ENCODE data around the gene ZNF146.
"Not testable (repeated sequence)": the region's sequence is repeated elsewhere in the genome, so short reads cannot be mapped to it uniquely, and the experiment has no call there.

ZNF146 gene

GRCh38 chr19:36214386-36215275 lies at the start of gene ZNF146, which contains the start of gene ZNF565:
Gene ZNF146, plus strand, starts transcription at chr19:36215106. Its CDS starts 21,335 bp downstream, at chr19:36236441.
Gene ZNF565, minus strand, starts transcription at chr19:36214665. Its CDS starts 12,680 bp downstream, at chr19:36201985.
- DNase-seq (ENCODE audit: low read depth in 2 of 3, low spot score in 1 of 3), result peak; percentile 93 to 97 (median 95)

- DNase-seq (ENCODE audit: low read depth in 2 of 3, low spot score in 1 of 3), result no peak
Observed at GRCh38 chr19:36169084-36169760, 45.7 kb upstream of the ZNF146 start.

GRCh38 chr19:36172852-36173251 lies 42.1 kb upstream of the ZNF146 start:
- no peak for DNase-seq (ENCODE audit: low read depth in 2 of 3, low spot score in 1 of 3)

GRCh38 chr19:36173846-36174245 lies 41.1 kb upstream of the ZNF146 start:
- DNase-seq (ENCODE audit: low read depth in 2 of 3, low spot score in 1 of 3), result not testable (repeated sequence)

- DNase-seq (ENCODE audit: low read depth in 2 of 3, low spot score in 1 of 3), result not testable (repeated sequence)
Observed at GRCh38 chr19:36179077-36179476, 35.8 kb upstream of the ZNF146 start.

- DNase-seq (ENCODE audit: low read depth in 2 of 3, low spot score in 1 of 3), result no peak
Observed at GRCh38 chr19:36182612-36183244, 32.2 kb upstream of the ZNF146 start.

- no peak for DNase-seq (ENCODE audit: low read depth in 2 of 3, low spot score in 1 of 3)
Observed at GRCh38 chr19:36183245-36183628, 31.7 kb upstream of the ZNF146 start.

GRCh38 chr19:36186722-36187121 lies 28.2 kb upstream of the ZNF146 start:
- not testable (repeated sequence) for DNase-seq (ENCODE audit: low read depth in 2 of 3, low spot score in 1 of 3)

GRCh38 chr19:36196249-36196648 lies 18.7 kb upstream of the ZNF146 start:
- DNase-seq (ENCODE audit: low read depth in 2 of 3, low spot score in 1 of 3), result no peak

- DNase-seq (ENCODE audit: low read depth in 2 of 3, low spot score in 1 of 3), result no peak
Observed at GRCh38 chr19:36198119-36198518, 16.8 kb upstream of the ZNF146 start.

GRCh38 chr19:36201684-36202083 lies 13.2 kb upstream of the ZNF146 start:
- no peak for DNase-seq (ENCODE audit: low read depth in 2 of 3, low spot score in 1 of 3)

- no peak for DNase-seq (ENCODE audit: low read depth in 2 of 3, low spot score in 1 of 3)
Observed at GRCh38 chr19:36203293-36203692, 11.6 kb upstream of the ZNF146 start.

- no peak for DNase-seq (ENCODE audit: low read depth in 2 of 3, low spot score in 1 of 3)
Observed at GRCh38 chr19:36207605-36208252, 7.2 kb upstream of the ZNF146 start.

- DNase-seq (ENCODE audit: low read depth in 2 of 3, low spot score in 1 of 3), result no peak
Observed at GRCh38 chr19:36209372-36209771, 5.5 kb upstream of the ZNF146 start.

- no peak for DNase-seq (ENCODE audit: low read depth in 2 of 3, low spot score in 1 of 3)
Observed at GRCh38 chr19:36210497-36210896, 4.4 kb upstream of the ZNF146 start.

GRCh38 chr19:36212895-36213294 lies 2.0 kb upstream of the ZNF146 start:
- no peak for DNase-seq (ENCODE audit: low read depth in 2 of 3, low spot score in 1 of 3)

GRCh38 chr19:36215276-36216123 lies 594 bp downstream of the ZNF146 start:
- DNase-seq (ENCODE audit: low read depth in 2 of 3, low spot score in 1 of 3), result peak in 2 of 3 donors; percentile 8 to 14

- DNase-seq (ENCODE audit: low read depth in 2 of 3, low spot score in 1 of 3), result no peak
Observed at GRCh38 chr19:36221474-36221873, 6.6 kb downstream of the ZNF146 start.

GRCh38 chr19:36222503-36222902 lies 7.6 kb downstream of the ZNF146 start:
- DNase-seq (ENCODE audit: low read depth in 2 of 3, low spot score in 1 of 3), result no peak

GRCh38 chr19:36225219-36225892 lies 10.4 kb downstream of the ZNF146 start:
- DNase-seq (ENCODE audit: low read depth in 2 of 3, low spot score in 1 of 3), result no peak

Data from stimulated activated CD4-positive, alpha-beta T cell treated with anti-CD3 and anti-CD28 coated beads, Interleukin-12 subunit alpha, Interleukin-12 subunit beta, amount 100 ng/mL, for 48 hours (primary cell).